NCI-H1417 (cell line): ENCODE results near the gene DLG5.

Experiments used
- DNase-seq, 3 experiments: peaks; one replicate each; lab custom pipeline; 2025; lab: John Stamatoyannopoulos, UW

DLG5 gene

GRCh38 chr10:77843264-77843663 lies 83.3 kb downstream of the DLG5 start:
- DNase-seq: no peak

GRCh38 chr10:77842652-77843212 lies 83.8 kb downstream of the DLG5 start:
- no peak for DNase-seq

GRCh38 chr10:77841711-77842375 lies 84.7 kb downstream of the DLG5 start:
- peak in 1 of 3 experiments; percentile 1 for DNase-seq

GRCh38 chr10:77840636-77841035 lies 85.9 kb downstream of the DLG5 start:
- DNase-seq: no peak

GRCh38 chr10:77837925-77838595 lies 88.5 kb downstream of the DLG5 start:
- DNase-seq: no peak

- peak; percentile 1 to 64 (median 21) for DNase-seq
Observed at GRCh38 chr10:77837248-77837924, 89.2 kb downstream of the DLG5 start.

GRCh38 chr10:77836299-77836820 lies 90.2 kb downstream of the DLG5 start:
- DNase-seq: peak in 1 of 3 experiments; percentile 41

- DNase-seq: no peak
Observed at GRCh38 chr10:77835669-77836086, 90.9 kb downstream of the DLG5 start.

- DNase-seq: no peak
Observed at GRCh38 chr10:77834943-77835668, 91.4 kb downstream of the DLG5 start.

- DNase-seq: no peak
Observed at GRCh38 chr10:77834540-77834939, 92.0 kb downstream of the DLG5 start.

GRCh38 chr10:77833792-77834191 lies 92.8 kb downstream of the DLG5 start:
- no peak for DNase-seq

GRCh38 chr10:77833225-77833624 lies 93.3 kb downstream of the DLG5 start:
- DNase-seq: no peak

- DNase-seq: no peak
Observed at GRCh38 chr10:77832238-77832637, 94.3 kb downstream of the DLG5 start.

- no peak for DNase-seq
Observed at GRCh38 chr10:77829356-77829755, 97.2 kb downstream of the DLG5 start.

GRCh38 chr10:77828377-77828776 lies 98.2 kb downstream of the DLG5 start:
- no peak for DNase-seq

GRCh38 chr10:77827366-77827765 lies 99.2 kb downstream of the DLG5 start:
- no peak for DNase-seq

- no peak for DNase-seq
Observed at GRCh38 chr10:77825965-77826364, 100.6 kb downstream of the DLG5 start.

- no peak for DNase-seq
Observed at GRCh38 chr10:77824908-77825307, 101.6 kb downstream of the DLG5 start.

- no peak for DNase-seq
Observed at GRCh38 chr10:77823811-77824542, 102.6 kb downstream of the DLG5 start.

- DNase-seq: no peak
Observed at GRCh38 chr10:77821551-77821950, 105.0 kb downstream of the DLG5 start.

GRCh38 chr10:77821036-77821435 lies 105.5 kb downstream of the DLG5 start:
- no peak for DNase-seq
